HG03139 (cell line): ENCODE measurements around the gene PRMT5.
A peak's percentile ranks its signal among the peaks of the same experiment; 100 is the strongest.

Experiments
- ATAC-seq: cut with Tn5 transposase; IDR thresholded peaks from one replicate; pipeline ENCODE4 v1.9.1; 2021; ENCODE audit not compliant: unreplicated experiment

Gene PRMT5

DNA sequence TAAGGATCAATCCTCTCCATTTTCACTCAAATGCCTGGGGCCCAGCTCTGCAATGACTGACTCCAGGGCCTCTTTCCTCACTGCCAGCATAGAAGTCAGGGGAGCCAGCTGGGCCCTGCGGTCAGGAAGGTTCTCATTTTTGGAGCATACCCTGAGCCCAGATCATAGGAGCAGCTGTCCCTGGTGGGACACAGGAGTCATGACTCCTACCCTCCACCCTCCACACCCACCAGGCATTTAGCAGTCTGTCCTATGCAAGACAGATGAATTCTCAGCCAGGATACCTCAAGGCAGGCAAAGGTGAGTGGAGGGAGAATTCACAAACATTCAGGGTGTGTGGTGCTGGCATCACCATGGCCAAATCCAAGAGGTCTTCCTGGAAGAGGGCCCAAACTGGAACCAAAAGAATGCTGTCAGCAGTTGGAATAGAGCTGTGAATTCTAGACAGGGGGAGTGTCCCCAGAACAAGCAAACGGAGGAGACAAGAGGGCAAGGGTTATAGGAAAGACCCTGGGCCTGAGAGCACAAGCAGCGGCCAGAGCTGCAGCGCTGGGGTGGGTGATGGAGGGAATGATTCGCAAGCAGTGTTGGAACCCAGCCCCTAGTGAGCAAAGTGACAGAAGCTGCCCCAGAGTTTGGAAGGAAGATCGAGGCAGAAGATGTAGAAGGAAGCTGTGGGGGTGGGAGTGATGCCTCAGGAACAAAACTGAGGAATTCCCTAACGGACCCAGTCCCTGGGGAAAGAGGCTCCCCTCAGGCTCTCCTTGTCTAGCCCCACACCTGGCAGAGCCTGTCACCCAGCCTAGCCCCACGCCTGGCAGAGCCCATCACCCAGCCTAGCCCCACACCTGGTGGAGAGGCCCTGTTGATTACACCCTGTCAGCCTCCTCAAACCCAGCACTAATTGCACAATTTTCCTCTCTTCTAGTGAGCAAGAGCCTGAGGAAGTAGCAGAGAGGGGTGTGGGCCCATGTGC, 50.6 kb downstream of the PRMT5 start:
- no peak for ATAC-seq

DNA sequence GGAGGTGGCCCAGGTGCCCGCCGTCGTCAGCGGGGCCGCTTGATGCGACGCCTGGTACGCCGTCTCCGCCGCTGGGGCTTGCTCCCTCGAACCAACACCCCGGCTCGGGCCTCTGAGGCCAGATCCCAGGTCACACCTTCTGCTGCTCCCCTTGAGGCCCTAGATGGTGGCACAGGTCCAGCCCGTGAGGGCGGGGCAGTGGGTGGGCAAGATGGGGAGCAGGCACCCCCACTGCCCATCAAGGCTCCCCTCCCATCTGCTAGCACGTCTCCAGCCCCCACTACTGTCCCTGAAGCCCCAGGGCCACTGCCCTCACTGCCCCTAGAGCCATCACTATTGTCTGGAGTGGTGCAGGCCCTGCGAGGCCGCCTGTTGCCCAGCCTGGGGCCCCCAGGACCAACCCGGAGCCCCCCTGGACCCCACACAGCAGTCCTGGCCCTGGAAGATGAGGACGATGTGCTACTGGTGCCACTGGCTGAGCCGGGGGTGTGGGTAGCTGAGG, 52.1 kb downstream of the PRMT5 start:
- no peak for ATAC-seq

DNA sequence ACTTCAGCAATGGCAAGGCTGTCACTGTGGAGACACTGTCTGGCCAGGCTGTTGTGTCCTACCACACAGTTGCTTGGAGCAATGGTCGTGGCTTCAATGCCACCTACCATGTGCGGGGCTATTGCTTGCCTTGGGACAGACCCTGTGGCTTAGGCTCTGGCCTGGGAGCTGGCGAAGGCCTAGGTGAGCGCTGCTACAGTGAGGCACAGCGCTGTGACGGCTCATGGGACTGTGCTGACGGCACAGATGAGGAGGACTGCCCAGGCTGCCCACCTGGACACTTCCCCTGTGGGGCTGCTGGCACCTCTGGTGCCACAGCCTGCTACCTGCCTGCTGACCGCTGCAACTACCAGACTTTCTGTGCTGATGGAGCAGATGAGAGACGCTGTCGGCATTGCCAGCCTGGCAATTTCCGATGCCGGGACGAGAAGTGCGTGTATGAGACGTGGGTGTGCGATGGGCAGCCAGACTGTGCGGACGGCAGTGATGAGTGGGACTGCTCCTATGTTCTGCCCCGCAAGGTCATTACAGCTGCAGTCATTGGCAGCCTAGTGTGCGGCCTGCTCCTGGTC, 53.3 kb downstream of the PRMT5 start:
- ATAC-seq: no peak

DNA sequence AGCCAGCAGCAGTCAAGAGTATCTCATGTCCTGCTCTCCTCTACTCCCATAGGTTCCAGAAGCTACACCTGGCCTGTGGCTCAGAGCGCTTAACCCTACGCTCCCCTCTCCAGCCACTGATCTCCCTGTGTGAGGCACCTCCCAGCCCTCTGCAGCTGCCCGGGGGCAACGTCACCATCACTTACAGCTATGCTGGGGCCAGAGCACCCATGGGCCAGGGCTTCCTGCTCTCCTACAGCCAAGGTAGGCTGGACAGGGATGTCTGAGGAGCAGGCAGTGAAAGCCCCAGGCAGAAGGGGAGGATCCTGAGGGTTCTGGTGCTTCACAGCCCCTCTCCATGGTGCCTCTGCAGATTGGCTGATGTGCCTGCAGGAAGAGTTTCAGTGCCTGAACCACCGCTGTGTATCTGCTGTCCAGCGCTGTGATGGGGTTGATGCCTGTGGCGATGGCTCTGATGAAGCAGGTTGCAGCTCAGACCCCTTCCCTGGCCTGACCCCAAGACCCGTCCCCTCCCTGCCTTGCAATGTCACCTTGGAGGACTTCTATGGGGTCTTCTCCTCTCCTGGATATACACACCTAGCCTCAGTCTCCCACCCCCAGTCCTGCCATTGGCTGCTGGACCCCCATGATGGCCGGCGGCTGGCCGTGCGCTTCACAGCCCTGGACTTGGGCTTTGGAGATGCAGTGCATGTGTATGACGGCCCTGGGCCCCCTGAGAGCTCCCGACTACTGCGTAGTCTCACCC, 54.0 kb downstream of the PRMT5 start:
- ATAC-seq: no peak

DNA sequence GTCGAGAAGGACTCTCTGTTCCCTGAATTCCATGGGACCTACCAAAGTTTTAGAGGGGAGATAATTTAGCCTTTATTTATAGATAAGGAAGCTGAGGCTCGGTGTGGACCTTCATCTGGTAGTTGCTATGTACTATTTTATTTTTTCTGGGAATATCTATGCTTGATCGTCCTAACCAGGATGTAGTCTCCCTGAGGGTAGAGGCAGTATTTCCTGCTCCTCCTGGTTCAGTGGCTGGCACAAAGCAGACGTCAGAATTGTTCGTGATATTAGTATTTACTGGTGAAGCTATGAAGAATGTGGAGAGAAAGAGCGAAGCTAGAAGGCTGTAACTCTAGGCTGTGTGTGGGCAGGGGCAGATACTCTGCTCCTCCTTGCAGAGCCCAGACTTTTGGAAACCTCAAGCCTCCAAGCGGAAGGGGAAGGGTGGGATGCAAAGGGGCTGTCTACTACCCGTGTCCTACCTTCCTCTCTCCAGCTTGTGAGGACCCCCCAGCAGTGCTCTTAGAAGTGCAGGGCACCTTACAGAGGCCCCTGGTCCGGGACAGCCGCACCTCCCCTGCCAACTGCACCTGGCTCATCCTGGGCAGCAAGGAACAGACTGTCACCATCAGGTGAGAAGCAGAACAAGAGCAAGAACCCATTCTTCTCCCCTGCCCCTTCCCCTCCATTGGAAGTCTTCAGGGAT, 56.2 kb downstream of the PRMT5 start:
- no peak for ATAC-seq

DNA sequence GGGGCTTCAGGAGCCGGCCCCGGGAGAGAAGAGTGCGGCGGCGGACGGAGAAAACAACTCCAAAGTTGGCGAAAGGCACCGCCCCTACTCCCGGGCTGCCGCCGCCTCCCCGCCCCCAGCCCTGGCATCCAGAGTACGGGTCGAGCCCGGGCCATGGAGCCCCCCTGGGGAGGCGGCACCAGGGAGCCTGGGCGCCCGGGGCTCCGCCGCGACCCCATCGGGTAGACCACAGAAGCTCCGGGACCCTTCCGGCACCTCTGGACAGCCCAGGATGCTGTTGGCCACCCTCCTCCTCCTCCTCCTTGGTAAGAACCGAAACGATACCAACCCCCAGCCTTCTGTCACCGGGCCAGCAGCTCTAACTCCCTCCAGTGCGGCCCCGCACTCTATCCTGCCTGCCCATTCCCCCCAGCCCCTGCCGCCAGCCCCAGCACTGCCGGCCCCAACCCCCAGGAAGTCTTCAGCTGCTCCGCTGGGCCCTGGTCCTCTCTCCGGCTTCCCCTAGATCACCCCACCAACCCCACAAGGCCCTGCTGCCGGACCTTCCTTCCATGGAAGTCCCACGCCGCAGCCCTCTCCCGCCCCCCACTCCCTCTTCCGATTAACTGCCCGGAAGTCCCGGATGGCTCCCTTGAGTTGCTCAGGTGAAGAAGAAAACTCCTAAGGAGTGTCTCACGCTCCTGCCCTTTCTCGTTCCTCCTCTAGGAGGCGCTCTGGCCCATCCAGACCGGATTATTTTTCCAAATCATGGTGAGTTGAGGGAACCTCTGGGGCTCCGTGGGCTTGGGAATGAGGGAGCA, 56.9 kb downstream of the PRMT5 start:
- ATAC-seq: peak; percentile 23

DNA sequence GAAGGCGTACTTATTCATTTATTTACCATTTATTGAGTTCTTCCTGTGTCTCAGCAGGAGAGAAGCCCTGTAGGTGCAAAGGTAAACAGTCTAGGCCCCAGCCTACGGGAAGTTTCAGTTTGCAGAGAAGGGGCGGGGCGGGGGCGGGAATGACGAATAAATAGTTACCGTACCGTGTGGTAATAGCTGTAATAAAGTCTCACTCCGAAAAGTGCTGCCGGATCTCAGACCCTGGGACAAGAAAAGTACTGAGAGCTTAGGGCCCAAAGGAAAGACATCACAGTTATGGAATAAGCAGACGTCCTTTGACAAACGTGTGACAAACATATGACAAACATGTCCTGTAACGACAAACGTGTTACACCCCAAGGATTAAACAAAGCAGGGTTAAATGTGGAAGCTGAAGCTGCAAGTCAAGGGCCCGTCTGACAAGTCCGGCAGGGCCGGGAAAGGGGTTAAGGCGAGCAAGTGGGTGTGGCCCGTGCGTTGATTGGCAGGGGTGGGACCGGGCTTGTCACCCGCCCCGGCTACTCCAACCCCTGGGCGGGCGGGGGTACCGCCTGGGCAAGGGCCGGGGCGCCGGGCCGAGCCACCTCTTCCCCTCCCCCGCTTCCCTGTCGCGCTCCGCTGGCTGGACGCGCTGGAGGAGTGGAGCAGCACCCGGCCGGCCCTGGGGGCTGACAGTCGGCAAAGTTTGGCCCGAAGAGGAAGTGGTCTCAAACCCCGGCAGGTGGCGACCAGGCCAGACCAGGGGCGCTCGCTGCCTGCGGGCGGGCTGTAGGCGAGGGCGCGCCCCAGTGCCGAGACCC, 57.7 kb downstream of the PRMT5 start, which contains the start of gene LRP10:
Gene LRP10 (plus strand): TSS at position 517 of the 809 bp plus-strand sequence. CDS start 564 bp downstream, outside the sequence.
- peak; percentile 74 for ATAC-seq

DNA sequence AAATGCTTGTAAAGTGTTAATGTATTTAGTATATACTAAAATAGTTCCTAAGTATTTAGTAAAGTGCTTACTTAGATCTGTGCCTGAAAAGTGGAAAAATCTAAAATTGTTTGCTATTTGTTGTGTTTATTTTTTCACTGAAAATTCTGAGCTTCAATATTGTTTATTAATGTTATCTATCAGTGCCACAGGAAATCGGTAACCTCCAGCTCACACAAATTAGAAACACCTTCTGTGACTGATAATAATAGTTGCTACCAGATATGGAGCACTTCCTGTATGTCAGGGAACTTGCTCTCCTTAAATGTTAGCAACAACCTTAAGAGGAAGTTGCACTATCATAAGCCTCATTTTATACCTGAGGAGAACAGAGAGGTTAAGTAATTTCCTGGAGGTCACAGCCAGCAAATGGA, 58.4 kb downstream of the PRMT5 start:
- peak; percentile 30 for ATAC-seq
